RWPE2 (cell line): Measurements from ENCODE around the gene WNT5B.

Source experiments
- ATAC-seq: fragments of 200-7000 bp; cut with Tn5 transposase; 3 replicates; pipeline ENCODE4 v1.9.1; 2021; ENCODE audit warnings: low read depth
- DNase-seq: peaks from one replicate; pipeline ENCODE4 v3.0.0-alpha.2; 2020; ENCODE audit warnings: low spot score
- H3K27ac ChIP-seq: fragments of 450-650 bp; 2 replicates; pipeline ENCODE4 v1.5.1; 2017; ENCODE audit warnings: mild to moderate bottlenecking; ENCODE audit not compliant: poor library complexity, severe bottlenecking
- H3K27me3 ChIP-seq: fragments of 250-450 bp; sonication (Bioruptor Pico); 2 replicates; pipeline ENCODE4 v1.5.1; 2021; ENCODE audit warnings: mild to moderate bottlenecking, moderate library complexity; ENCODE audit not compliant: insufficient read depth, poor library complexity, severe bottlenecking
- H3K36me3 ChIP-seq: fragments of 250-450 bp; sonication (Bioruptor Pico); 2 replicates; pipeline ENCODE4 v1.5.1; 2020; ENCODE audit warnings: low read depth, mild to moderate bottlenecking, moderate library complexity
- H3K4me1 ChIP-seq: fragments of 250-450 bp; sonication (Bioruptor Pico); 2 replicates; pipeline ENCODE4 v1.5.1; 2021; ENCODE audit warnings: mild to moderate bottlenecking, moderate library complexity; ENCODE audit not compliant: insufficient read depth, poor library complexity, severe bottlenecking
- H3K4me3 ChIP-seq: fragments of 250-450 bp; sonication (Bioruptor Pico); 2 replicates; pipeline ENCODE4 v1.5.1; 2021; ENCODE audit warnings: mild to moderate bottlenecking, moderate library complexity; ENCODE audit not compliant: severe bottlenecking
- H3K9me3 ChIP-seq: fragments of 250-450 bp; sonication (Bioruptor Pico); 2 replicates; pipeline ENCODE4 v1.5.1; 2021; ENCODE audit warnings: mild to moderate bottlenecking, moderate library complexity; ENCODE audit not compliant: severe bottlenecking
- CTCF ChIP-seq: fragments of 450-650 bp; IDR thresholded peaks from one replicate; pipeline ENCODE4 v1.5.1; 2017; ENCODE audit warnings: mild to moderate bottlenecking, moderate library complexity; ENCODE audit not compliant: poor library complexity, severe bottlenecking

The WNT5B gene

GRCh38 chr12:1643905-1644533, 15.0 kb downstream of the WNT5B start:
- Histone ChIP-seq H3K4me3 (no peak overlapping the region), H3K27me3 (no peaks in the 10 kb centered on the region), H3K4me1 (no peaks in the 10 kb centered on the region), H3K9me3 (no peaks in the 10 kb centered on the region), H3K27ac (no peak overlapping the region), H3K36me3 (no peaks in the 10 kb centered on the region)
- ATAC-seq: no peak; the same call in 2 of the 3 replicates
- TF ChIP-seq CTCF: no peak
- DNase-seq: no peak

- no peak overlapping the region for H3K4me3 ChIP-seq
- DNase-seq (no peak), ATAC-seq (peak; percentile 47; the same call in 2 of the 3 replicates)
- H3K4me1 ChIP-seq: no peaks in the 10 kb centered on the region
- H3K36me3 ChIP-seq: no peaks in the 10 kb centered on the region
- no peaks in the 10 kb centered on the region for H3K27me3 ChIP-seq
- H3K27ac ChIP-seq: no peak overlapping the region
- TF ChIP-seq CTCF: no peak
- H3K9me3 ChIP-seq: no peaks in the 10 kb centered on the region
Measured at GRCh38 chr12:1644534-1645438, 15.8 kb downstream of the WNT5B start.

GRCh38 chr12:1645819-1646218, 16.8 kb downstream of the WNT5B start:
- no peak overlapping the region for H3K4me3 ChIP-seq
- H3K9me3 ChIP-seq: no peaks in the 10 kb centered on the region
- H3K27me3 ChIP-seq: no peaks in the 10 kb centered on the region
- ATAC-seq: no peak
- TF ChIP-seq CTCF: no peak
- H3K36me3 ChIP-seq: no peaks in the 10 kb centered on the region
- H3K4me1 ChIP-seq: no peaks in the 10 kb centered on the region
- DNase-seq: no peak
- no peak overlapping the region for H3K27ac ChIP-seq

DNA sequence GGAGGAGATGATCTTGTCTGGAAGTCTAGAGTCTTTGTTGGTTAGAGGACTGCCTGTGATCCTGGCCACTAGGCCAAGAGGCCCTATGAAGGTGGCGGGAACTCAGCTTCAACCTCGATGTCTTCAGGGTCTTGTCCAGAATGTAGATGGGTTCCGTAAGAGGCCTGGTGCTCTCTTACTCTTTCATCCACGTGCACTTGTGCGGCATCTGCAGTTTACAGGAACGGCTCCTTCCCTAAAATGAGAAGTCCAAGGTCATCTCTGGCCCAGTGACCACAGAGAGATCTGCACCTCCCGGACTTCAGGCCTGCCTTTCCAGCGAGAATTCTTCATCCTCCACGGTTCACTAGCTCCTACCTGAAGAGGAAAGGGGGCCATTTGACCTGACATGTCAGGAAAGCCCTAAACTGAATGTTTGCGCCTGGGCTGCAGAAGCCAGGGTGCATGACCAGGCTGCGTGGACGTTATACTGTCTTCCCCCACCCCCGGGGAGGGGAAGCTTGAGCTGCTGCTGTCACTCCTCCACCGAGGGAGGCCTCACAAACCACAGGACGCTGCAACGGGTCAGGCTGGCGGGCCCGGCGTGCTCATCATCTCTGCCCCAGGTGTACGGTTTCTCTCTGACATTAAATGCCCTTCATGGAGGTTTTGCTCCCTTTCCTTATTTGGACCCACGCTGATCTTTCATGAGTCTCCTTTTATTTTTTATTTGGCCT, 17.7 kb downstream of the WNT5B start:
- no peak for DNase-seq
- no peaks in the 10 kb centered on the region for H3K27me3 ChIP-seq
- no peak overlapping the region for H3K27ac ChIP-seq
- TF ChIP-seq CTCF: no peak
- H3K36me3 ChIP-seq: no peaks in the 10 kb centered on the region
- H3K4me3 ChIP-seq: no peak overlapping the region
- H3K4me1 ChIP-seq: no peaks in the 10 kb centered on the region
- H3K9me3 ChIP-seq: no peaks in the 10 kb centered on the region
- ATAC-seq: no peak
